Omental fat pad (tissue), 4 donors: ENCODE data around the gene SMPX. TPM values are rescaled to one million over a fixed set of nuclear protein-coding genes. Genes with fewer than 3 reads are reported as not detected.

Experiments used
- ATAC-seq: fragments of 150-250 bp; one replicate; pipeline ENCODE4 v1.9.1; 2016; ENCODE audit warnings: mild to moderate bottlenecking, moderate library complexity; ENCODE audit not compliant: low FRiP score
- DNase-seq: peaks from one replicate; pipeline ENCODE4 v3.0.0-alpha.2; 2019; ENCODE audit warnings: low spot score
- total RNA-seq, 4 donors: library from RNA; depleted of rRNA; stranded (reverse); fragments of >200 nt; gene quantifications; one replicate each; pipeline ENCODE4 v1.1.0, GENCODE V29; 2016
- TF ChIP-seq, protein P1 (sequence below), 3 donors: fragments of 450-650 bp; IDR thresholded peaks; one replicate each; pipeline ENCODE4 v1.5.1; 2016 to 2017; ENCODE audit warnings: antibody characterized with exemption in 3 of 3, mild to moderate bottlenecking in 3 of 3, moderate library complexity in 2 of 3

Gene SMPX
- total RNA-seq, 4 donors from 2014 or later: not detected

DNA sequence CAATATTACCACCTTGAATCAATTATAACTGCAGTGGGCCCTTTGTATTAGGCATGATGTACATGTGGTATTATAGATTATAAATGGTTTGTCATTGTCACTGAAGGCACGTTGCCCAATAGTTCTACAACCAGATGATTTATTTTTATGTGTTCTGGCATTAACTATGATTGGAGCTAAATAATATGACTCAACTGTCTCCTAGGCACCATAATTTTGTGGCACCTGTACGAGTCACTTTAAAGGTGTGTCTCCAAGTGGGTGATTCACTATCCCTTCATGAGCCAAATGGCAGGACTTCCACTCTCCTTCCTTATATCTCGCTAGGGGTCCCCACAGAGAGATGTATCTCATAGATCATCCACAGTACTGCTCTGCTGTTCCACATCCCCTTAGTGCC is 6.1 kb upstream of the SMPX start:
- ATAC-seq (no peak), DNase-seq (no peak)
- TF ChIP-seq, protein P1, sequence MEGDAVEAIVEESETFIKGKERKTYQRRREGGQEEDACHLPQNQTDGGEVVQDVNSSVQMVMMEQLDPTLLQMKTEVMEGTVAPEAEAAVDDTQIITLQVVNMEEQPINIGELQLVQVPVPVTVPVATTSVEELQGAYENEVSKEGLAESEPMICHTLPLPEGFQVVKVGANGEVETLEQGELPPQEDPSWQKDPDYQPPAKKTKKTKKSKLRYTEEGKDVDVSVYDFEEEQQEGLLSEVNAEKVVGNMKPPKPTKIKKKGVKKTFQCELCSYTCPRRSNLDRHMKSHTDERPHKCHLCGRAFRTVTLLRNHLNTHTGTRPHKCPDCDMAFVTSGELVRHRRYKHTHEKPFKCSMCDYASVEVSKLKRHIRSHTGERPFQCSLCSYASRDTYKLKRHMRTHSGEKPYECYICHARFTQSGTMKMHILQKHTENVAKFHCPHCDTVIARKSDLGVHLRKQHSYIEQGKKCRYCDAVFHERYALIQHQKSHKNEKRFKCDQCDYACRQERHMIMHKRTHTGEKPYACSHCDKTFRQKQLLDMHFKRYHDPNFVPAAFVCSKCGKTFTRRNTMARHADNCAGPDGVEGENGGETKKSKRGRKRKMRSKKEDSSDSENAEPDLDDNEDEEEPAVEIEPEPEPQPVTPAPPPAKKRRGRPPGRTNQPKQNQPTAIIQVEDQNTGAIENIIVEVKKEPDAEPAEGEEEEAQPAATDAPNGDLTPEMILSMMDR (IDR thresholded peaks at IDR 0.05): no peak

DNA sequence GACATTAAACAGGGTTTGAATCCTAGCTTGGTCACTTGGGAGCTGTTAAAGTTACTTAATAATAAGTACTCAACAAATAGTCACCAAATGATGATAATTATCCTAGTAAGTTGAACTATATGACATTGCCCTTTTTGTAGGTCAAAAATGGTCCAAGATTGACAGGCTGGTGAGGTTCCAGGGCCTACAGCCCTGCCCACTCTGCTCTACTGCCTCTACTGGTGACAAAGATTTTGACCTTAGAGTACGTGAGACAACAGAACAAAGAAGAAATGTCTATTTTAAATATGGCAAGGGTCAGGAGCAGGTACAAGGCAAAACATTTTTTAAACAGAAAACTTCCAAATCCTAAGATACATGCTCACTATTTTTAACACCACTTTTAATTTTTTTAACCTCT is 572 bp upstream of the SMPX start:
- TF ChIP-seq, protein P1 (IDR thresholded peaks at IDR 0.05): no peak
- ATAC-seq: no peak
- no peak for DNase-seq

DNA sequence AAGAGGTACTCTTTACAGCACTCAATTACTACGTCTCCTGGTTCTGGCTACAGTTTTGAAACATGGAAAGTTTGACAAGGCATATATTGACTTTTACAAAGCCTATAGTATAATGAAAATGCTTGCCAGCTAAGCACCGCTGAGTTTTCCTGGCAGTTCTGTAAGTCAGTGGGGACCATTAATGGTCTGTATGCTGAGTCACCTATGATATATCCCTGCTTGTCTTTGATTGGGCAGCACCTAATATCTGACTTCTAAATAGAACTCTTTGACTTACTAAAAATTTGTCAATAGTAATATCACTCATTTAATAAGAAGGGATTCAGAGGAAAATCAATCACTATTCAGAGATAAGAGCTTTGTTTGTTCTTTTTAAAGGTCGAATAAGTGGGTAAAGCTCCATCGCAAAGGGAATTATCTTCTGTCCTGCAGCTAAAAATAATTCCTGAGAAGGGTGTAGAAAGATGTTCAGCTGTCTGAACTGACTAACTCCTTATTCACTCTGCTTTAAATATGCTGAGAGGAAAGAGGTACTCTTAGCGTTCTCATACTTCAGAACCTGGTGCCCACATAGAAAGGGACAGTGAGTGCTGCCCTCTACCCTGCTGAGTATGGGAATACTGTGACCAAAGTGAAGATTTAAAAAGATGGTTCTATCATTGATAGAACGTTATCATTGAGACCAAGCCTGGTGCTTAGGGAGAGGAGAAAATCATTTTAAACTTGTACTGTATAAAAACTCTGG is 959 bp downstream of the SMPX start:
- ATAC-seq (no peak), DNase-seq (no peak)
- TF ChIP-seq, protein P1 (IDR thresholded peaks at IDR 0.05): no peak

DNA sequence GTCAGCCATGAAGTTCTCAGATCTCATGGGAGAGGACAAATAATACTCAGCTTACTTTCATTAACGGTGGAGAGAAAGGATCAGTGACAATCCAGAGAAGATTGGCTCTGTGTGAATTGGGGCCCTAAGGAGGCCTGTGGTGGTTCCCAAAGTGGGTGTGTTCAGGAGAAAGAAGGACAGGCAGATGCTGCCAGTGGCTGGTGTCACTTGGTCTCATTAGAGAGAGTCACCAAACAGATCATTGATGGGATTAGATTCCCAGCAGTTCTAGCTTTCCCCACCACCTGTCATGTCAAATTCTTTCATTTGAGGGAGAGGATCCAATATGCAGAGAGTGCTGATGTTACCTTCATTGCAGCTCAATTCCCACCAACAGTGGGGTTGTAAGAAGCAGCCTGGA is 8.0 kb downstream of the SMPX start:
- ATAC-seq (no peak), DNase-seq (no peak)
- TF ChIP-seq, protein P1 (IDR thresholded peaks at IDR 0.05): no peak

DNA sequence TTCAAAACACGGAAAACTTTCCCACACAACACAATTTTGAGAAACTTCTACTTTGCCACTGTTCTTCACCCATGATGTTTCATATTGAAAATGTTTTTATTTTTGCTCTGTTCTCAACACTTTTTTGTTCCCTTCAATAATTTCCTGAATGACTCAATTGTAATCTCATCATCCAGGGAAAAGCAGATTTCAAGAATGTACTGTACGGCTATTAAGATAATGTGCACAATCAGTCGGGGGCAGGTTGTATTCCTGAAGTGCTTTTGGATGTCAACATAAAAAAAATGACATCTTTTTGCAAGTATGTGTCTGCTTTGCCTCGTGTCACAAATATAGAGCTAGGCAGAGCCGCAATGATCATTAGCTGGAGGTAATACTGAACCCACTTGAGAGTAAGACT is 9.7 kb downstream of the SMPX start:
- DNase-seq (no peak), ATAC-seq (no peak)
- TF ChIP-seq, protein P1 (IDR thresholded peaks at IDR 0.05): no peak

DNA sequence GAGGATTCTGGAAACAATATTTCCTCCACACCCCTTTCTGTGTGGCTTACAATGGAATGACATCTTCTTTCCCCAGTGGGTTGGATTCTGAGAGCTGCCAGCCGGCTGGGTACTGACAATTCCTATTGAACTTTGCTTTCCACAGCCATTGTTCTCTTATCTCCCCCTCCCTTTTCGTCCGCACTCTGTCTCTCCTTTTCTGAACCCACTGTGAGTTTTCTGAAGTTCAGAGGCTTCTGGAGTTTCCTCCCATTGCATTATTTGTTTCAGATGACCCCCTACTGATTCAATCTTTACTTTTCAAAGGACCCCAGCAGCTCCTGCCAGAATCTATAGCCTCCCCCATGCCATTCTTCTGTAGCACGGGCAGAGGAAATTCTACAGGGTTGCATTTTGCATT is 10.4 kb downstream of the SMPX start:
- TF ChIP-seq, protein P1 (IDR thresholded peaks at IDR 0.05): no peak
- no peak for DNase-seq
- no peak for ATAC-seq

DNA sequence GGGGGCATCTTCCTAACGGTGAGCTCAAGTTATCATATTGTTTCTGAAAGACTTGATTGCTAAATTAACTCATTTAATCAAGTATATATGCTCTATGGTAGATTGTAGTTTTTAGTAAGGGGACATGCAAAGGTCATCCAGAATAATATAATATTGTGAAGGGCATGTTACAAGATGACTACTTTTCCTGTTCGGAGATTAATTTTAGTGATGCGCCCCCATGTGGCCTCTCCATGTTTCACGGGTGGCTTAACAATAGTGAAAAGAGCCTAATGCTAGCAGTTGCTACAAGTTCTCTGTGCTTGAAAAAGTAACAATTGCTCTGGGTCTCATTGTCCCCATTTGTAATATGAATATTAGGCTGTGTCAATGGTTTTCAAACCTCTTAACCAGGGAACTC is 12.2 kb downstream of the SMPX start:
- peak; percentile 43 for DNase-seq
- TF ChIP-seq, protein P1 (IDR thresholded peaks at IDR 0.05): no peak
- ATAC-seq: no peak
